Measurements from ENCODE around the gene EHD4.

GRCh38 chr15:41857316-41857715, 115.0 kb downstream of the EHD4 start:
- no peak for TF ChIP-seq SP2 (tag by site-specific recombination; IDR thresholded peaks at IDR 0.05)
- no peak for TF ChIP-seq BCL11A (tag by site-specific recombination; IDR thresholded peaks at IDR 0.05; ENCODE audit: low read depth)
- no peak for TF ChIP-seq ZNF510 (tag by site-specific recombination; IDR thresholded peaks at IDR 0.05; ENCODE audit: insufficient replicate concordance)
- TF ChIP-seq ZNF639 (tag by site-specific recombination; IDR thresholded peaks at IDR 0.05) = no peak
- TF ChIP-seq PBX3 (CRISPR knock-in tag; IDR thresholded peaks at IDR 0.05) = no peak

Data from HEK293 (cell line).